ENCODE data around the gene RERE. TPM values are rescaled to one million over a fixed set of nuclear protein-coding genes. Genes with fewer than 3 reads are reported as not detected.
"Not testable (repeated sequence)": the region's sequence is repeated elsewhere in the genome, so short reads cannot be mapped to it uniquely, and the experiment has no call there.

RERE gene
- total RNA-seq, 2 experiments from 2014 or later: 45.8 to 57.1 TPM

DNA sequence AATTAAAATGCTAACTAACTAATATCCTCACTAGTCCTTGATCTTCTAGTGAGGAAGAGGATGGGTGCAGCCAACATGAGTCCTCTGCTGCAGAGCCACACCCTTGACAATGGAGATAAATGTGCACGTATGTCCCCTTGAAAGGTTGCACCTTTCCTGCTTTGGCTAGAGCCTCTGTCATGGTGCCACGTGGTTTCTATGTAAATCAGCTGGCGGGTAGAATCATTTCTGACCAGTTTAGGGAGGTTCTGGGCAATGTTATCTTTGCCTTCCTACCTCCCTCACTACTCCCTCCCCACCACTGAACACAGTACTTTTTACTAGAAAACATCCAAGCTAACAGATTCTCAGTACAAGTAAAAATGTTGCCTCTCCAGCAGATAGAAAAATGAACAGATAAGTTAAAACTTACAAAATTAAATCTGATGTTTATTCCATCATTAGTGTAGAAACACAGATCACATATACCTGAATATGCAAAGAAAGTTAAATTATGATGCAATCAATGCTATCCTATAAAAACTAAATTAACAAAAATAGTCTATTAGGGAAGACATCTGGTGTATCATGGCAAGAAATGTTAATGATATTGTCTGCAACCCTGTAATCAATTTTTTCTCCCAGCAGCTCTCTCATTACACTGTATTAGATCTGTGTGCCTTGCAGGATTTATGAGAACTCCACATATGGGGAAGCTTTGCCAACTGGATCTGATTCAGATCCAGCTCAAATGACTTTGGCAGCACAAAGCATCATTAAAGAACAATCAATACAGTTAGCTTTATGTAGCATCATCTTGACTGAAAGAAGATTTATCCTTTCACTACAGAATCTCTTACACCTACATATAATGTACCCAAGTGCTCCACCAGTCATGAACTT, 205.6 kb downstream of the RERE start:
- H3K4me3 Mint-ChIP-seq; CTCF ChIA-PET; ATAC-seq; DNase-seq; H3K4me1 Mint-ChIP-seq (ENCODE audit: low read depth); intact Hi-C loops (cut with micrococcal nuclease); POLR2A ChIA-PET; H3K27ac Mint-ChIP-seq; H3K27me3 Mint-ChIP-seq; H3K9me3 Mint-ChIP-seq: not testable (repeated sequence)
- H3K36me3 Mint-ChIP-seq (ENCODE audit: low read depth): peaks cover 11% of the 10 kb centered on the region

DNA sequence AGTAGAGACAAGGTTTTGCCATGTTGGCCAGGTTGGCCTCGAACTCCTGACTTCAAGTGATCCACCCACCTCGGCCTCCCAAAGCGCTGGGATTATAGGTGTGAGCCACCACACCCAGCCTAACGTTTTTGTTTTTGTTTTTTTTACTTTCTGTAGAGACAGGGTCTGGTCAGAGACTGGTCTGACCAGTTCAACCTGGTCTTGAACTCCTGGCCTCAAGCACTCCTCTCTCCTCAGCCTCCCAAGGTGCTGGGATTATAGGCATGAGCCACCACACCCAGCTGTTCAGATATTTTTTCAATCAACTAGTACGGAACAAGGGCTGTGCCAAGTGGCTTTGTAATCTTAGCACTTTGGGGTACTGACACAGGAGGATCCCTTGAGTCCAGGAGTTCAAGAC, 209.5 kb downstream of the RERE start:
- POLR2A ChIA-PET: no interaction called here
- DNase-seq: no peak
- H3K36me3 Mint-ChIP-seq (ENCODE audit: low read depth): peaks cover 5% of the 10 kb centered on the region
- TF ChIP-seq, protein P1, sequence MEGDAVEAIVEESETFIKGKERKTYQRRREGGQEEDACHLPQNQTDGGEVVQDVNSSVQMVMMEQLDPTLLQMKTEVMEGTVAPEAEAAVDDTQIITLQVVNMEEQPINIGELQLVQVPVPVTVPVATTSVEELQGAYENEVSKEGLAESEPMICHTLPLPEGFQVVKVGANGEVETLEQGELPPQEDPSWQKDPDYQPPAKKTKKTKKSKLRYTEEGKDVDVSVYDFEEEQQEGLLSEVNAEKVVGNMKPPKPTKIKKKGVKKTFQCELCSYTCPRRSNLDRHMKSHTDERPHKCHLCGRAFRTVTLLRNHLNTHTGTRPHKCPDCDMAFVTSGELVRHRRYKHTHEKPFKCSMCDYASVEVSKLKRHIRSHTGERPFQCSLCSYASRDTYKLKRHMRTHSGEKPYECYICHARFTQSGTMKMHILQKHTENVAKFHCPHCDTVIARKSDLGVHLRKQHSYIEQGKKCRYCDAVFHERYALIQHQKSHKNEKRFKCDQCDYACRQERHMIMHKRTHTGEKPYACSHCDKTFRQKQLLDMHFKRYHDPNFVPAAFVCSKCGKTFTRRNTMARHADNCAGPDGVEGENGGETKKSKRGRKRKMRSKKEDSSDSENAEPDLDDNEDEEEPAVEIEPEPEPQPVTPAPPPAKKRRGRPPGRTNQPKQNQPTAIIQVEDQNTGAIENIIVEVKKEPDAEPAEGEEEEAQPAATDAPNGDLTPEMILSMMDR (IDR thresholded peaks at IDR 0.05): no peak
- H3K27me3 Mint-ChIP-seq: no peaks in the 10 kb centered on the region
- no peak overlapping the region for H3K27ac Mint-ChIP-seq
- intact Hi-C loops (cut with micrococcal nuclease): no loop called here
- CTCF ChIA-PET: no interaction called here
- H3K4me3 Mint-ChIP-seq: no peak overlapping the region
- no peak for ATAC-seq
- H3K4me1 Mint-ChIP-seq (ENCODE audit: low read depth): peaks cover 37% of the 10 kb centered on the region
- H3K9me3 Mint-ChIP-seq: no peaks in the 10 kb centered on the region

DNA sequence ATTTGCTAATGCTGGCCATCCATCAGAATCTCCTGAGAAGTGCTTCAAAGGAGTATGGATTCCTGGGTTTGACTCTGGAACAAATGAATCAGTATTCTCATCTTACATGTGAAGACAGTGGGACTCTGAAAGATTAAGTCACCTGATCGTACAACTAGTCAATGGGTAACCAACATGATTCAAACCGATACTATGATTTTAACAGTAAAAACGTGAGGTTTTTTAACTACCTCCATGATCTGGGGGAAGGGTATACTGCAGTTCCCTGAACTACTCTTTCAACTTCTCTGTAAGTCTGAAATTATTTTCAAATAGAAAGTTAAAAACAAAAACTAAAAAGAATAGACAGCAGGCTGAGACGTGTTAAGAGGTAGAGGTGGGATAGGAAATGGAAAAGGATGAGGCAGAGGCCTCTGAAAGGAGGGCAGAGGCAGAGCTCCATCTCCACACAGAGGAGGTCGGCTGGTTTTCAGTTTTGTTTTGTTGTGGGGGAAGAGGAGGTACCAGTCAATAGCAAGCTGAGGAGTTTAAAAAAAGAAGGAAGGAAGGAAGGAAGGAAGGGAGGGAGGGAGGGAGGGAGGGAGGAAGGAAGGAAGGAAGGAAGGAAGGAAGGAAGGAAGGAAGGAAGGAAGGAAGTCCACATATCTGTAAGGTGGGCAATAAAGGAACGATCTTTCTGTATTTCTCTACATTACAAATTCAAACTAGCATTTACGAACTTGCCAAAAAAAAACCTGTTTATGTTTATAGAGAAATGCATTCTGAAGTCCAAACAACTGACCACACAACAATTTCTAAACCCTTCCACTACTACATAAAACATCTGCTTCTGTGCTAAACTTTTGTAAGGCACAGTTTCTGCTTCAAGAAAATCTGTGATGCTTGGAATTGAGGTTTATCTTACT, 213.1 kb downstream of the RERE start:
- peak; percentile 64 for DNase-seq
- peaks cover 53% of the 10 kb centered on the region for H3K4me1 Mint-ChIP-seq (ENCODE audit: low read depth)
- CTCF ChIA-PET: interaction anchor here (1.6 kb wide), 1 partner anchor 19 kb away, joined by 7 read pairs; no protein-coding TSS in a partner anchor
- peaks cover 3% of the 10 kb centered on the region for H3K36me3 Mint-ChIP-seq (ENCODE audit: low read depth)
- peak; percentile 89 for ATAC-seq
- H3K4me3 Mint-ChIP-seq: peak overlapping the region; percentile 69
- no peaks in the 10 kb centered on the region for H3K27me3 Mint-ChIP-seq
- intact Hi-C loops (cut with micrococcal nuclease): loop anchor here (5.0 kb wide), 1 partner anchor 42 kb away; no protein-coding TSS in a partner anchor
- POLR2A ChIA-PET: interaction anchor here (0.8 to 1.2 kb wide), 5 partner anchors 11 to 273 kb away, joined by 3 to 6 read pairs (median 5); no protein-coding TSS in a partner anchor
- TF ChIP-seq, protein P1 (IDR thresholded peaks at IDR 0.05): no peak
- no peaks in the 10 kb centered on the region for H3K9me3 Mint-ChIP-seq
- H3K27ac Mint-ChIP-seq: peak overlapping the region; percentile 94

DNA sequence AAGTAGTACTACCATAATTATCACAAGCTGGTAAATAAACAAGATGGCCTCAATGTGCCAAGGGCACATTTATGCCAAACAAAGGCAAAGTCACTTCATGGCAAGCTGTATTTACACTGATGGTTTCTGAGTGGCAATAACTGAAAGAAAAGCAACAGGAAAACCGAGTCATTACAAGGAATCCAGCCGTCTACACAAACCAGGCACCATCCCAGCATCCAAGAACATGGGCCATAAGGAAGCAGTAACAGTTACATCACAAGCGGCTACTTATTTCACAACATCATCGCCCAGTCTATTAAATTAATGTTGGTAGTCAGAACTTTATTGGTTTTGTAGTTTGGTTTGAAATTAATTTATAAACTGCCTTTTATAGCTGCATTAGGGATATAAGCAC, 214.2 kb downstream of the RERE start:
- Mint-ChIP-seq H3K27ac (peak overlapping the region; percentile 94), H3K27me3 (no peaks in the 10 kb centered on the region), H3K4me1 (ENCODE audit: low read depth) (peaks cover 53% of the 10 kb centered on the region), H3K36me3 (ENCODE audit: low read depth) (peaks cover 3% of the 10 kb centered on the region), H3K4me3 (peak overlapping the region; percentile 11), H3K9me3 (no peaks in the 10 kb centered on the region)
- no peak for ATAC-seq
- ChIA-PET POLR2A (interaction anchor here (0.6 to 1.2 kb wide), 4 partner anchors 12 to 322 kb away, joined by 3 to 5 read pairs (median 5); no protein-coding TSS in a partner anchor), CTCF (interaction anchor here (0.6 to 1.8 kb wide), 8 partner anchors 13 to 246 kb away, joined by 3 to 8 read pairs (median 4); no protein-coding TSS in a partner anchor)
- TF ChIP-seq, protein P1 (IDR thresholded peaks at IDR 0.05): no peak
- intact Hi-C loops (cut with micrococcal nuclease): loop anchor here (5.0 kb wide), 1 partner anchor 41 kb away; no protein-coding TSS in a partner anchor
- DNase-seq: no peak
